HG02571 (cell line): Measurements from ENCODE around the gene RTP1.
"Not testable (repeated sequence)": the region's sequence is repeated elsewhere in the genome, so short reads cannot be mapped to it uniquely, and the experiment has no call there.

ENCODE experiments used
- ATAC-seq: cut with Tn5 transposase; IDR thresholded peaks from one replicate; pipeline ENCODE4 v1.9.1; 2021; ENCODE audit warnings: mild to moderate bottlenecking, moderate library complexity; ENCODE audit not compliant: unreplicated experiment

Gene RTP1

DNA sequence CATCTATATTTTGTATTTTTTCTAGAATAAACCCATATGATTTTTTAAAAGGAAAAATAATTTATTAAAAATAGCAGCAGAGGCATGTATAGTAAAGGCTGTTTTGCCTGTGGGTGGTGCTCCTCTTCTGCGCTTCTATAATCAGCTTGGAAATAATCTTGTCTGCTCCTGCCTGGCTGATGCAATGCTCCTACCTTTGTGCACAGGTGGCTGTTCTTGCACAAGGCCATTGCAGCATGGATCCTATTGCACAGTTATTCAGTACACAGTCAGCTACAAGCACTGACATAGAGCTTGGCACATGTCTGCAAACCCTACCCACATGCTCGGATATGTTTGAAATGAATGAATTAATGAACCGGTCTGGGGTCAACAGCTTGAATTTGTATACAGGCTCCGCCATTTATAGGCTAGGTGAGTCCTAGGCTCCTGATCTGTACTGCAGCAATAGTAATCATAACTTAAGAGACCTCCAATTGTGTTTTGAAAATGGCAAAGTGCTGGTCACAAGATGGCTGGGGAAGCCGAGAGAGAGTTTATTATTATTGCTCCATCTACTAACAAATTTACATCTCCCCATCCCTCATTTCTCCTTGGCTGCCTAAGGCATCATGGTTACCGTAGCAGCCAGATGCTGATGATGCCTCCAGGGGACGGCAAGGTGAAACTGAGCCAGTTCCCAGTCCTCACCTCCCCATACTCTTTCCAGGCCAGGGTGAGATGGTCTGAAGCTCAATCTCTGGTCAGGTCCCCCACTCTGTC lies 532 bp upstream of the RTP1 start:
- ATAC-seq, result no peak

DNA sequence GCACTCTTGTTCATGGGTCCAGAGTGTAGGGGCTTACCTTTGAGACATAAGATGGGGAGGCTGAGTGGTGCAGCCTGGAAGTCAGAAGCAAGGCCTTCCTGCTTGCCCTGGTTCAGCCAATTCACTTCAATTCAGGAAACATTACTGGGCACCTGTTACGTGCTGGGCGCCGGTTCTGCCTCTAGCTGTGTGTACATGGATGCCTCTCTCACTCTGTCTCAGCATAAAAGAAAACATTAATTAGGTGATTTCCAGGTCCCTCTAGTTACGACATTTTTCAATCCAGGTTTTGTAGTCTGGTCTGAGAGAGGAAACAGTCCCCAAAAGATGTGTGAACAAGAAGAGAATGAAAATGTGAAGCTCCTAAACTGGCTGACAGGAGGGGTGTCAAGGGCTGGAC lies 1.2 kb downstream of the RTP1 start:
- ATAC-seq, result no peak

DNA sequence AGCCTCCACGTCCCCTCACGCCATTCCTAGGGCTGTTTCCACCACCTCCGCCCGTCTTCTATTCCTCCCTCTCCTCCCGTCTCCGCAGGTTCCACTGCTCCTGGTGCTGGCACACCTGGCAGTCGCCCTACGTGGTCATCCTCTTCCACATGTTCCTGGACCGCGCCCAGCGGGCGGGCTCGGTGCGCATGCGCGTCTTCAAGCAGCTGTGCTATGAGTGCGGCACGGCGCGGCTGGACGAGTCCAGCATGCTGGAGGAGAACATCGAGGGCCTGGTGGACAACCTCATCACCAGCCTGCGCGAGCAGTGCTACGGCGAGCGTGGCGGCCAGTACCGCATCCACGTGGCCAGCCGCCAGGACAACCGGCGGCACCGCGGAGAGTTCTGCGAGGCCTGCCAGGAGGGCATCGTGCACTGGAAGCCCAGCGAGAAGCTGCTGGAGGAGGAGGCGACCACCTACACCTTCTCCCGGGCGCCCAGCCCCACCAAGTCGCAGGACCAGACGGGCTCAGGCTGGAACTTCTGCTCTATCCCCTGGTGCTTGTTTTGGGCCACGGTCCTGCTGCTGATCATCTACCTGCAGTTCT lies 2.3 kb downstream of the RTP1 start:
- not testable (repeated sequence) for ATAC-seq

DNA sequence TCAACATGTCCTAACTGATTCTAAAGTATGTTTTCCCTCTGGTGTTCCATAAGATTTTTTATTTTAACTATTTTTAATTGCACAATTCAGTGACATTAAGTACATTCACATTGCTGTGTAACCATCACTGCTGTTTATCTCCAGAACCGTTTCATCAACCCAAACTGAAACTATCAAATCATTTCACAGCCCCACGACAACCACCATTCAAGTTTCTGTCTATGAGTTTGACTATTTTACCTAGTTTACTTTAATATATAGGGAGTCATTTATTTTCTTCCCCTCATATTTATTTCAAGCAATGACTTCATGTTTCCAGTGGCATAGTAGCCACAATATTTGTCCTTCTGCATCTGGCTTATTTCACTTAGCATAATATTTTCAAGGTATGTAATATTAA lies 8.4 kb downstream of the RTP1 start:
- ATAC-seq, result no peak

DNA sequence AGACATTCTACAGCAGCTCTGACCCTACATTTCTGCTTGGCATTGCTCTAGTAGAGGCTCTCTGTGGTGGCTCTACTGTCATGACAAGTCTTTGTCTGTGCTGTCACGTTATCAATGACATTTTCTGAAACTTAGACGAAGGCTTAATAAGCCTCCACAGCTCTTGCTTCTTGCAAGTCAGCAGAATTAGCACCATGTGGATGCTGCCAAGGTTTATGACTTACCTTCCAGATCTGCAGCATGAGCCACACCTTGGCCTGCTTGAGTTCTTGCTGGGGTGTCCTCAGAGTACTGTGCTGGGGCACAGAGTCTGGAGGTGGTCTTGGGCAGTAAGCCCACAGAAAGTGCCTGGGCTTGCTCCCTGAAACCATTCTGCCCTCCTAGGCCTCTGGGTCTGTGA lies 9.8 kb downstream of the RTP1 start:
- ATAC-seq, result no peak

DNA sequence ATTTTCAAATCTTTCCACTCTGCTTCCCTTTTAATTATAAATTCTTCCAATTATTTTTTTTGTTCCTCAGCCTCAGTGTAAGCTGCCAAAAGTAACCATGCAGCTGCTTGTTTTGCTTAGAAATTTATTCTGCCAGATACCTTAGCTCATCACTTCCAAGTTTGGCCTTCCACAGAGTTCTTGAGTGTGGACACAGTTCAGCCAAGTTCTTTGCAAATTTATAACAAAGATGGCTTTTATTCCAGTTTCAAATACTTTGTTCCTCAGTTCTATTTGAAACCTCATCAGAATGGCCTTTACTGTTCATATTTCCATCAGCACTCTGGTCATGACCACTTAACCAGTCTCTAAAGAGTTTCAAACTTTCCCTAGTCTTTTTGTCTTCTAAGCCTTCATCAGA lies 10.3 kb downstream of the RTP1 start:
- no peak for ATAC-seq

DNA sequence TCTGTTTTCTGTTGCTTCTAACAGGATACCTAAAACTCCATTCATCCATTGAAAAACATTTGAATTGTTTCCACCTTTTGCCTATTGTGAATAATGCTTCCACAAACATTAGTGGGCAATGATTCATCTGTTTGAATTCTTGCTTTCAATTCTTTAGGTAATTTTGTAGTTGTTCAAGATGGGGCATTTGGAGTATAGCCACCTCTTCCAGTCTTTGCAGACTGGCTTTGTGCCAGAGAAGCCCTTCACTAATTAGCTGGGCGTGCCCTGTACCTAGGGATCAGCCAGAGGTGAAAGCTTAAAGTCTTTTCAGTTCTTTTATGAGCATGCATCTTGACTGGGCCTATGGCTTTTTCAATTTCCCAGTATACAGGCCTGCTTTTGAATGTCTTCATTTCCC lies 10.9 kb downstream of the RTP1 start:
- no peak for ATAC-seq

DNA sequence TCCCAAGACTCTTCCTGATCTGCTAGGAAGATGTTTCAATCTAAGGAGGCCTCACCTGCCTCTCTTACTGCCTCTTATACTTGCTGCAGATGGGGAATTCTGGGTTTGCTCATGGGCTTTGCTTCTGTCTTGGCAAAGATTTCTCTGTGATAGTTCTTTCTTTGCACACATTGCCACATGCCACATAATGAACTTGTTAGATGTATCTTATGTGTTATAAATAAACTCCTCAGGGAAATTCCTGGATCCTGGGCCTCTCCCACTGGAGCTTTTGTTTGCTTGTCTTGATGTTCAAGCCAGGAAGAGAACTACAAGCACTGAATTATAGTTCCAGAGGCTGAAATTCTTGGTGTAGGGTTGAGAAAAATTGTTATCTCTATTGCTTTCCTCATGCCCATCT lies 12.2 kb downstream of the RTP1 start:
- no peak for ATAC-seq

DNA sequence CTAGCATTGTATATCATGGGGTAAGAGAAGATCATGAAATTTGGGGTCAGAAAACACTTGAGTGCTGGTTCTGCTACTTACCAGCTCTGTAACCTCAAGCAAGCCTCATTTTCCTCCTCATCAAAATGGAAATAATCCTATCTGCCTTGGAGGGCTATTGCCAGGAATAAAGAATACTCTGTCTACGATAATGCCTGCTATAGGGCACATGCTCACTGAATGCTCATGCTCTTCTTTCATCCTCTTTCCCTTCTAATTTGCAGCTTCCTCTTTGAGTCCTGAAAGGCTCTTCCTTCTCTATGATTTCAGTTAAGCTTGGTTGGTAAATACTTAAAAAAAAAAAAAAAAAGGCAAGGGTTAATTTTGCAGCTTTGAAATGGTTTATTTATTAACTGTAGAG lies 12.8 kb downstream of the RTP1 start:
- no peak for ATAC-seq

DNA sequence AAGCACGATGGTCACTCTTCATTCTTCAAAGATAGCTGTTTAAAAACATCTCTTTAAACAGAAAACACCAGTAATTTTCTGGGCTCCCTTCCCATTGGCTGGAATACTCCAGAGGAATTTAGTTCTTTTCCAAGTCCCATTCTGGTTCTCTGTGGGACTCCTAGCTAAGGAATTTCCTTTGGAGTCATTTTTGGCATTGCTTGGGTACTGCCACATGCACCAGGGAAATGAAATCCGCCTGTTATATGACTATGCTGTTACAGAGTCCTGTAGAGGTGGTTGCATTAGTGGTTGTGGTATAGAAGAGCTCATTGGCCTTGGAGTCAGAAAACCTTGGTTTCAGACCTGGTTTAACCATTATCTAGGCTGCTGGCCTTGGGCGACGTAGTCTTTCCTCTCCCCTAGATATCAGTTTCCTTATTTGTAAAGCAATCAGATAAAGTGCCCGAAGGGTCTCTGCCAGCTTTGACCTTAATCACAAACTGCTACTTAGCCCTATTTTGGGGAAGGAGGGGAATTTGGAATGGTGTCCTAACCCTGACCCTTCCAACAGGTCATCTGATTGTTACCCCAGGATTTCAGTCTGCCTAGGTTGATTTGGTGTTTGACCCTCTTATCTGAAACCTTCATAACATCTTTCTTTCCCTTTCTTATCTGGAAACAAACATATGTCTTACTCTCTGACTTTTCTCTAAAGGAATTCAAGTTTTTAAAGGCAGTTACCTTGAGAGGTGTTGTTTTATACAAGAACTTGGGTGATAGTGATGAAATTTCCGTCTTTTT lies 13.4 kb downstream of the RTP1 start:
- no peak for ATAC-seq

DNA sequence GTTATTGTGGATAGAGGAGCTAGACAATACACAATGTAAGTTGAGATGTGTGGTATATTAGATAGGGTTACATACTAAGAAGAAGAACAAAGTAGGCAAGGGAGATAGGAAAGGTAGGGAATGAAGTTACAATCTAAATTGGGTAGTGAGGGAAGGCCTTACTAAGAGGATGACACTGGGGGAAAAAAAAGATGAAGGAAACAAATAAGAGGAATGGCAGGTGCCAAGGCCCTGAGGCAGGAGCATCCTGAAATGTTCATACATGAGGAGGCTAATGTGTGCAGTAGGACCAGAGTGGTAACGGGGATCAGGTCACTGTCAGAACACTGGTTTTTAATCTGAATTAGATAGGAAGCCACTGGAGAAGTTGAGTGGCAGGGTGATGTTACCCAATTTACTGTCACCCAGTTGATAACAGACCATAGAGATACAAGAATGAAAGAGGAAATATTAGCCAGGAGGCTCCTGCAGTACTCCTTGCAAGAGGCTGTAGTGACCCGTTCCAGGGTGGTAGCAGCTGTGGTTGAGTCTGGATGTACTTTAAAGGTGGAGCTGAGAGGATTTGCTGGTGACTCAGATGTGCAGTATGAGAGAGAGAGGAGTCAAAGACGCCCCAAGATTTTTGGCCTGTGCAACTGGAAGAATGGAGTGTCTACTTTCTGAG lies 14.4 kb downstream of the RTP1 start:
- ATAC-seq, result no peak

DNA sequence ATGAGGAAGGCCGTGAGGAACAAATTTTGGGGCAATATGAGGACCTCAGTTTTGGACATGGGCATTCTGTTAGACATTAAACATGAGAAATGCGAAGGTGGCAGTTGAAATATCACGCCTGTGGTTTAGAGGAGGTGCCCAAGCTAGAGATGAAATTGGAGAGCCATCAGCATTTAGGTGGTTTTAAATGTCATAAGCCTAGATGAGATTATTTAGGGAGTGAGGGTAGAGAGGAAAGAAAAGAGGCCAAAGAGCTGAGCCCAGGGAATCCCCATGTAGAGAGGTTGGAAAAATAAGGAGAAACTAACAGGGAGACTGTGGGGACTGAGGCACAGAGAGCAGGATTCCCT lies 14.9 kb downstream of the RTP1 start:
- ATAC-seq, result no peak

DNA sequence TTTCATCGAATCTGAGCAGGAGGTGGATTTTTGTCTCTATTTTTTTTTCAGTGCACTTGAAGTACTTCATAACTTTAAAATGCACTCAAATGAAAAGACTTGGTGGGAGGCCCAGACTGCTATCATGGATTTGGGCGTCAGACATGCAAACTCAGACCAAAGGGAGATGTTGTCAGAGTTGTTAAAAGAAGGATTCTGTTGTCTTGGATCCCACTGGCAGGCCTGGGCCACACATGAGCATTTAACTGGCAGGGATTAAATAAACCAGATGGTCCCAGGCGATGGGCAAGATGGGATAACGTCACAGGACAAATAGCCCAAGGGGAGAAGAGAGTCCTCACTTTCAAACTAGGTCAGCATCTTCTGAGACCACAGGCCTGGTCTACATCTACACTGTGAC lies 15.4 kb downstream of the RTP1 start:
- no peak for ATAC-seq

DNA sequence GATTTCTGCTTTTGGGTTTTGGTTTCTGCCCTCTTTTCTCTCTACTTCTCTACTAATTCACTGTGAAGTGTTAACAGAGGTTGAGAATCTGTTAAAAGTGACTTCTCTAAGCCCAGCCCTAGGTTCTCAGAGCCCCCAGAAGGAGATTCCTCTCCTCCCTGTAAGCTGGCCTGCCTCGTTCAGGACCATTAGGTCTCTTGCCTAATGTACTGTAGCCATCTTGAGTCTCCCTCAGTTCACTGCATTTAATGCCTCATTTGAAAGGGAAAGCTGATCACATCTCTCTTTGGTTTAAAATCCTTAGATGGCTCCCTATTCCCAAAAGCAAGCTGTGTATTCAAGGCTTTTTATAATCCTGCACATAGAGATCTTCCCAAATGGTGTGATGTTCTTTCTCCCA lies 16.3 kb downstream of the RTP1 start:
- ATAC-seq, result no peak

DNA sequence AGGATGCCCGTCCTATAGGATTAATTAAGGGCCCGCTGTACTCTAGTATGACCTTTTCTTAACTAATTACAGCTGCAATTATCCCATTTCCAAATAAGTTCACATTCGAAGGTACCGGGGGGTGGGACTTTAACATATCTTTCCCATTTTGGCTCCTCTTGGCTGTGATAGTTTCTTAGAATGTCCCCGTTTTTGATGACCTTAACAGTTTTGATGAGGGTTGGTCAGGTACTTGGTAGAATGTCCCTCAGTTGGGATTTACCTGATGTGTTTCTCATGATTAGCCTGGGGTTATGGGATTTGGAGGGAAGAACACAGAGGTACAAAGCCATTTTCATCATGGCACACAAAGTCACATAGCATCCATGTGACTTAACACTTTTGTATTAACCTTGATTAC lies 18.2 kb downstream of the RTP1 start:
- ATAC-seq, result no peak

DNA sequence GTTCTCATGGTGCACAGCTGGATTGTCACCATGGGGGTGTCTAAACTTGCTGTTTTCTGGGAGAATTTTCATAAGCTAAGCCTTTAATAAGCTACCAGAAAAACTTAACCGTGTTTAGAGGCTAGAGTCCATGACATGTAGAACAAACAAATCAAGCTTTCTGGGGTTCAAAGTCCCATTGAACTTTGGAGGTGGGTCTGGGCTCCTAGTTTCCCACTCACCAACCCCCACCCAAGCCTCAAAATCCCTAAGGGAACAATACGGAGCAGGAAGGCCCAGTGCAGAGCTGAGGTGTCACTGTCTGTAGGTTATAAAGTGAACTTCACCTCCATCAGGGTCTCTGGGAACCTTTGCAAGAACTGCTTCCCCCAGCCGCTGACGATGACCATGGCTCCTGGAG lies 25.5 kb downstream of the RTP1 start:
- no peak for ATAC-seq

DNA sequence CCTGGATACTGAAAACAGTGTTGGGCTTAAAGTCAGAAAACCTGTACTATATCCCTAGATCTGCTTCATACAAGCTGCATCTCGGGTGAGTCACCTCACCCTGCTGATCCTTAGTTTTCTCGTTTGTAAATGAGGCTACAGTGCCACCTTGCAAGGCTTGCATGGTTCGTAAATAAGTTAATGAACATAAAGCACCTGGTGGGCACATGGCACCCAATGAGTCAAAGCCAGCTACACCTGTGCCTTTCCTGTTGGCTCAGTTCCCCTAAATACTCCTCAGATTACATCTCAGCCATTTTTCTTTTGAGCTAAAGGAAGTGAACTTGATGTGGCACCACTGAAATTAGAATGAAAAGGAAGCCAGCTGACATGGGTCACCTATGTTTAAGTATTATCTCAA lies 26.5 kb downstream of the RTP1 start:
- no peak for ATAC-seq

DNA sequence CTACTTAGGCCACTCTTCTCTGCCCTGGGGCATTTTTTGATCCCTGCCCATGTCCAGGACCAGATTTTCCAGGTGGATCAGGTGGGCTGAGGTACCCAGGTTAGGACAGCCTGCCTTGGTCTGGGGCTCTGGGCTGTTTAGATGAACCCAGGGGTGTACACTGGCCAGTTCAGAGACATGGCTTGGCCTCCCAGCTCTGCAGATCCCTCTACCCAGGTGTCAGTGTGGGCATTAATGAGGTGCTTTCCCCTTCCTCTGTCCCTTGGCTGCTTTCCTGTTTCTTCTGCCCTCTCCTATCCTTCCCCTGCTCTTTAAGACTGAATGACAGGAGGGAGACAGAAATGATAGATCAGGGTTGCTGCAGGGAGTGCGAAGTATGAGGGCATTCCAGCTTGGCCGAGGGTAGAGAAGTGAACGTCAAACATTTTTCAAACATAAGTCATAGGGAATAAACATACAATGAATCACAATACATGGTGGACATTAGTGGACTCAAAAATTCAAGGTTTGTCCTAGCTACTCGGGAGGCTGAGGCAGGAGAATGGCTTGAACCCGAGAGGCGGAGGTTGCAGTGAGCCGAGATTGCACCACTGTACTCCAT lies 30.5 kb downstream of the RTP1 start:
- no peak for ATAC-seq

DNA sequence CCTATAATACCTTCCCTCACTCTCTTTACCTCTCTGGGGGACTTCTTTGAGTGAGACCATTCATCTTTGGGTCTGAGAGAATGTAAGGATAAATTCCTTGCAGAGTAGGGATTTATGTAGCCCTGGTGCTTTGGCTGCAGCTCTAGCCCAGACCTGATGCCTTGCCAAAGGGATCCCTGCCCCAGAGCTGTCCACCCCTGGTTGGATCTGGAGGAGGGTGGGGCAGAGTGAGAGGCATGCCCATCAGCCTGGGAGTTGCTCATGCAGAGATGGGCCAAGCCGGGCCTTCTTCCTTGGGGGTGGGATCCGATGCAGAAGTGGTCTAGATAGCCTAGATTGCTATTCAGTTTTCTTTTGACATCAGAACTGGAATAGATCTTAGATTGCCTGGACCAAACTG lies 31.5 kb downstream of the RTP1 start:
- ATAC-seq, result no peak

DNA sequence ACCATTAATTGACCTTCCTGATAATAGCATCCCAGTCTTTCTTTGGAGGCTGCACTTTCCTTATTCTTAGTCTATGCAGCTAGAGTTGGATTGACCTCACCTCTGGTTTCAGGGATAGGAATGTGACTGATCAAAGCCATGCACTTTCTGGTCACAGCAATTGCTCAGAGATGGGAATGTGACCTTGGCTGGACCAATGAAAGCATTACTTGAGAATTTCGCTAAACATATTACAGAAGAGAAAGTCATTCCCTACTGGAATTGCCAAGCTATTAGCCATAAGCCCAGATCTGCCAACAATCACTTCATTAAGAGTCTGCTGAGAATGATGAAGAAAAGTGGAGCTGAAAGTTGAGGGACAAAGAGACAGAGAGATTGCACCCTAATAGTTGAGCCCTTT lies 32.7 kb downstream of the RTP1 start:
- ATAC-seq, result no peak

DNA sequence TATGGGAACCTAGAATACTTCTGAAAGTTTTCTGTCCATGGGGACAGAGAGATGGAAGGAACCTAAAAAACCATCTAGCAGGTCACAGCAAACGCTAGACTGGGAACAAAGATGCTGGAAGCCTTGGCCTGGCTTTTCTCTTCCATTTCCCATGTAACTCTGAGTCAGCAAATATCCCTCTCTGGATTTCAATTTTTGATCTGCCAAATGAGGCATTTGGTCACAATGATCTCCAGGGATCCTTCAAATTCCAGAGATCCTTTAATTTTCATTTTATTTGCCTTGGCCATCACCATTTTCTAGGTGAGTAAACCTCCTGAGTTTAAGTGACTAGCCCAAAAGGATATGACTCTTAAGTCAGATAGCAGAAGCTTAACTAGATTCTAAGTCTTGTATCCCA lies 39.7 kb downstream of the RTP1 start:
- ATAC-seq, result no peak
